GM06990 (cell line): ENCODE measurements around the gene OMP.

Experiments used
- DNase-seq: peaks from one replicate; pipeline ENCODE4 v3.0.0-alpha.2; 2011; ENCODE audit not compliant: insufficient read length; ENCODE audit errors: extremely low read depth
- H3K27me3 ChIP-seq: replicated peaks from 2 replicates; pipeline ENCODE4 v1.6.0; 2011; ENCODE audit warnings: low read length; ENCODE audit not compliant: control insufficient read depth, insufficient read depth
- H3K36me3 ChIP-seq: 2 replicates; pipeline ENCODE4 v1.5.1; 2011; ENCODE audit warnings: low read length; ENCODE audit not compliant: control insufficient read depth, insufficient read depth
- H3K4me3 ChIP-seq: replicated peaks from 2 replicates; pipeline ENCODE4 v1.5.1; 2011; ENCODE audit warnings: low read depth, mild to moderate bottlenecking, control low read depth, low read length
- CTCF ChIP-seq: IDR thresholded peaks from 2 replicates; pipeline ENCODE4 v1.5.1; 2011; ENCODE audit warnings: low read length, control low read depth, mild to moderate bottlenecking, inconsistent platforms; ENCODE audit not compliant: insufficient read depth, poor library complexity, severe bottlenecking

The OMP gene

GRCh38 chr11:77071077-77071476 lies 31.6 kb upstream of the OMP start:
- Histone ChIP-seq H3K36me3 (no peaks in the 10 kb centered on the region), H3K4me3 (no peak overlapping the region), H3K27me3 (peaks cover 1% of the 10 kb centered on the region; the same call in 1 of the 2 replicates)
- TF ChIP-seq CTCF: no peak
- DNase-seq: no peak

GRCh38 chr11:77071671-77072605 lies 30.7 kb upstream of the OMP start:
- TF ChIP-seq CTCF: no peak
- Histone ChIP-seq H3K36me3 (no peaks in the 10 kb centered on the region), H3K4me3 (no peak overlapping the region), H3K27me3 (peaks cover 1% of the 10 kb centered on the region; the same call in 1 of the 2 replicates)
- DNase-seq: no peak

- no peaks in the 10 kb centered on the region for H3K36me3 ChIP-seq
- peaks cover 1% of the 10 kb centered on the region; the same call in 1 of the 2 replicates for H3K27me3 ChIP-seq
- no peak for TF ChIP-seq CTCF
- no peak for DNase-seq
- no peak overlapping the region for H3K4me3 ChIP-seq
Measured at GRCh38 chr11:77072851-77073327, 29.8 kb upstream of the OMP start.

GRCh38 chr11:77073328-77074001 lies 29.2 kb upstream of the OMP start:
- Histone ChIP-seq H3K4me3 (no peak overlapping the region), H3K36me3 (no peaks in the 10 kb centered on the region), H3K27me3 (no peaks in the 10 kb centered on the region; the same call in 1 of the 2 replicates)
- DNase-seq: no peak
- no peak for TF ChIP-seq CTCF

- H3K27me3 ChIP-seq: no peaks in the 10 kb centered on the region; the same call in 1 of the 2 replicates
- no peak for TF ChIP-seq CTCF
- no peak overlapping the region for H3K4me3 ChIP-seq
- no peak for DNase-seq
- H3K36me3 ChIP-seq: no peaks in the 10 kb centered on the region
Measured at GRCh38 chr11:77074205-77074604, 28.4 kb upstream of the OMP start.
